Measurements from ENCODE around the gene UBR2. TPM values are rescaled to one million over a fixed set of nuclear protein-coding genes. Genes with fewer than 3 reads are reported as not detected.

UBR2 gene
- total and polyA plus RNA-seq, 2 donors (not counting 3 experiments of a cell fraction or from before 2014, with no cell fraction given) = 8.0 to 22.3 TPM

GRCh38 chr6:42616716-42617115 lies 52.9 kb downstream of the UBR2 start:
- TF ChIP-seq GATA2 (IDR thresholded peaks at IDR 0.05; ENCODE audit: insufficient read depth, insufficient read length, low read depth, low read length) (no peak), MYC (IDR thresholded peaks at IDR 0.05; ENCODE audit: low read depth, low read length) (no peak), POLR2AphosphoS5 (IDR thresholded peaks at IDR 0.05; ENCODE audit: insufficient read depth, low read depth, low read length) (no peak), JUN (IDR thresholded peaks at IDR 0.05; ENCODE audit: borderline replicate concordance, insufficient read depth, insufficient read length, low read depth) (no peak), FOS (IDR thresholded peaks at IDR 0.05; ENCODE audit: borderline replicate concordance, insufficient read depth, low read length) (no peak), POLR2A (IDR thresholded peaks at IDR 0.05; ENCODE audit: low read depth, low read length) (no peak), CTCF (IDR thresholded peaks at IDR 0.05; ENCODE audit: extremely low read depth in 1 of 2, insufficient read depth in 1 of 2, low read depth in 1 of 2, low read length in 2 of 2) (no peak), EZH2 (IDR thresholded peaks at IDR 0.05; ENCODE audit: borderline replicate concordance, low read depth, low read length, severe bottlenecking) (no peak), MAX (IDR thresholded peaks at IDR 0.05; ENCODE audit: insufficient read depth, insufficient read length) (no peak)
- H3K27me3 ChIP-seq (ENCODE audit: control insufficient read depth in 2 of 2, insufficient read depth in 2 of 2, low read length in 2 of 2) = no peaks in the 10 kb centered on the region
- no peak overlapping the region for H3K4me2 ChIP-seq (ENCODE audit: insufficient read depth, low read length)
- H3K4me3 ChIP-seq (replicated peaks in 1 of 3; ENCODE audit: insufficient read depth in 1 of 3, low read depth in 1 of 3, low read length in 3 of 3) = no peak overlapping the region
- FAIRE-seq = no peak
- no peaks in the 10 kb centered on the region for H3K9me3 ChIP-seq (replicated peaks; ENCODE audit: control insufficient read depth, insufficient read depth, low read length)
- no peaks in the 10 kb centered on the region for H3K9me1 ChIP-seq (replicated peaks; ENCODE audit: control insufficient read depth, extremely low read depth, insufficient read depth, low read length)
- no peak overlapping the region for H3K27ac ChIP-seq (ENCODE audit: insufficient read depth, low read depth, low read length)
- dilution Hi-C loops (cut with MboI; ENCODE audit: extremely low pct_ligation_motif_present, low sequenced_read_pairs) (no loop called here), intact Hi-C loops (cut with micrococcal nuclease) (no loop called here)
- peaks cover 11 to 14% of the 10 kb centered on the region in 2 experiments for H3K36me3 ChIP-seq (ENCODE audit: control insufficient read depth in 2 of 2, extremely low read depth in 1 of 2, insufficient read depth in 2 of 2, low read length in 2 of 2)
- ChIA-PET CTCF (no interaction called here), POLR2A (no interaction called here)
- DNase-seq (ENCODE audit: low read depth, low spot score) = no peak
- H4K20me1 ChIP-seq (replicated peaks; ENCODE audit: control insufficient read depth, extremely low read depth, insufficient read depth, low read length) = no peaks in the 10 kb centered on the region
- no peak overlapping the region for H3K9ac ChIP-seq (replicated peaks; ENCODE audit: extremely low read depth, insufficient read depth, low read length)
- H3K4me1 ChIP-seq (ENCODE audit: control insufficient read depth, extremely low read depth, insufficient read depth, low read length) = no peaks in the 10 kb centered on the region
- no peak overlapping the region for H2AFZ ChIP-seq (ENCODE audit: low read depth, low read length)
- H3K79me2 ChIP-seq (ENCODE audit: control insufficient read depth, insufficient read depth, low read length) = no peaks in the 10 kb centered on the region
- BruUV-seq (replicated peaks) = no TSS peak

All from endothelial cell of umbilical vein (primary cell).